H9 (cell line): ENCODE measurements around the gene TNIP1. TPM values are rescaled to one million over a fixed set of nuclear protein-coding genes. Genes with fewer than 3 reads are reported as not detected.

ENCODE experiments used
- DNase-seq: peaks from one replicate; pipeline ENCODE4 v3.0.0-alpha.2; 2017
- H2AFZ ChIP-seq: one replicate; pipeline ENCODE4 v1.6.1; 2013; ENCODE audit warnings: mild to moderate bottlenecking, low read length, control low read depth, moderate library complexity
- H2AK5ac ChIP-seq: 2 replicates; pipeline ENCODE4 v1.6.1; 2013; ENCODE audit warnings: low read length, control low read depth, mixed read lengths; ENCODE audit not compliant: insufficient read length
- H2BK120ac ChIP-seq: one replicate; pipeline ENCODE4 v1.6.1; 2013; ENCODE audit warnings: low read depth, mild to moderate bottlenecking, low read length, control low read depth, inconsistent platforms; ENCODE audit not compliant: poor library complexity, severe bottlenecking
- H2BK12ac ChIP-seq: 2 replicates; pipeline ENCODE4 v1.6.1; 2013; ENCODE audit warnings: low read length, control low read depth, mixed read lengths, low read depth; ENCODE audit not compliant: insufficient read length
- H2BK15ac ChIP-seq: 2 replicates; pipeline ENCODE4 v1.6.1; 2013; ENCODE audit warnings: low read depth, low read length, control low read depth
- H2BK20ac ChIP-seq: one replicate; pipeline ENCODE4 v1.6.1; 2013; ENCODE audit warnings: low read depth, mild to moderate bottlenecking, low read length, control low read depth, inconsistent platforms; ENCODE audit not compliant: poor library complexity, severe bottlenecking
- H2BK5ac ChIP-seq: 2 replicates; pipeline ENCODE4 v1.6.1; 2013; ENCODE audit warnings: low read length, control low read depth, mixed read lengths; ENCODE audit not compliant: insufficient read length
- H3K14ac ChIP-seq: 2 replicates; pipeline ENCODE4 v1.6.1; 2013; ENCODE audit warnings: low read length, control low read depth; ENCODE audit not compliant: insufficient read depth
- H3K18ac ChIP-seq: 2 replicates; pipeline ENCODE4 v1.6.1; 2013; ENCODE audit warnings: low read depth, mild to moderate bottlenecking, mixed read lengths, low read length, control low read depth; ENCODE audit not compliant: insufficient read length
- H3K23ac ChIP-seq: 2 replicates; pipeline ENCODE4 v1.6.1; 2013; ENCODE audit warnings: low read length, control low read depth, mixed read lengths, low read depth; ENCODE audit not compliant: insufficient read length
- H3K23me2 ChIP-seq: 2 replicates; pipeline ENCODE4 v1.6.1; 2013; ENCODE audit warnings: low read depth, mild to moderate bottlenecking, mixed read lengths, low read length, control low read depth; ENCODE audit not compliant: insufficient read length, poor library complexity, severe bottlenecking
- H3K27ac ChIP-seq: 2 replicates; pipeline ENCODE4 v1.5.1; 2013; ENCODE audit warnings: low read length, control low read depth, mixed read lengths, low read depth; ENCODE audit not compliant: insufficient read length
- H3K27me3 ChIP-seq: 2 replicates; pipeline ENCODE4 v1.6.1; 2013; ENCODE audit warnings: low read length, control low read depth, inconsistent platforms; ENCODE audit not compliant: insufficient read depth
- H3K4ac ChIP-seq: 2 replicates; pipeline ENCODE4 v1.6.1; 2013; ENCODE audit warnings: low read depth, mild to moderate bottlenecking, control low read depth, inconsistent platforms, low read length, moderate library complexity
- H3K4me1 ChIP-seq: 2 replicates; pipeline ENCODE4 v1.6.1; 2013; ENCODE audit warnings: low read length, control low read depth, inconsistent platforms; ENCODE audit not compliant: insufficient read depth
- H3K4me2 ChIP-seq: 2 replicates; pipeline ENCODE4 v1.6.1; 2013; ENCODE audit warnings: low read length, control low read depth, mixed read lengths; ENCODE audit not compliant: insufficient read length, insufficient read depth
- H3K56ac ChIP-seq: 2 replicates; pipeline ENCODE4 v1.6.1; 2013; ENCODE audit warnings: low read depth, mild to moderate bottlenecking, mixed read lengths, low read length, control low read depth; ENCODE audit not compliant: insufficient read length
- H3K79me1 ChIP-seq: 2 replicates; pipeline ENCODE4 v1.6.1; 2013; ENCODE audit warnings: low read depth, mild to moderate bottlenecking, moderate library complexity, low read length, control low read depth, inconsistent platforms; ENCODE audit not compliant: insufficient read depth, poor library complexity, severe bottlenecking
- H3K79me2 ChIP-seq: 2 replicates; pipeline ENCODE4 v1.6.1; 2013; ENCODE audit warnings: low read length, control low read depth, inconsistent platforms; ENCODE audit not compliant: insufficient read depth
- H3K9ac ChIP-seq: 2 replicates; pipeline ENCODE4 v1.6.1; 2013; ENCODE audit warnings: low read length, control low read depth, mixed read lengths; ENCODE audit not compliant: insufficient read length; ENCODE audit errors: extremely low read depth
- H3K9me3 ChIP-seq: one replicate; pipeline ENCODE4 v1.6.1; 2013; ENCODE audit warnings: low read depth, low read length, inconsistent platforms; ENCODE audit not compliant: control insufficient read depth
- H3T11ph ChIP-seq: one replicate; pipeline ENCODE4 v1.6.1; 2013; ENCODE audit warnings: mild to moderate bottlenecking, low read length, control low read depth, inconsistent platforms
- H4K20me1 ChIP-seq: one replicate; pipeline ENCODE4 v1.6.1; 2013; ENCODE audit not compliant: control insufficient read depth, insufficient read length, insufficient read depth
- H4K5ac ChIP-seq: 2 replicates; pipeline ENCODE4 v1.6.1; 2013; ENCODE audit warnings: low read depth, mild to moderate bottlenecking, mixed read lengths, low read length, control low read depth; ENCODE audit not compliant: insufficient read length
- H4K8ac ChIP-seq: replicated peaks from 2 replicates; pipeline ENCODE4 v1.6.1; 2013; ENCODE audit warnings: low read length, control low read depth, mixed read lengths, low read depth; ENCODE audit not compliant: insufficient read length
- H4K91ac ChIP-seq: 2 replicates; pipeline ENCODE4 v1.6.1; 2013; ENCODE audit warnings: low read depth, mild to moderate bottlenecking, moderate library complexity, mixed read lengths, low read length, control low read depth; ENCODE audit not compliant: insufficient read length
- H3K27ac Mint-ChIP-seq, 3 experiments: 2 replicates in 2 of 3; 3 replicates in 1 of 3; pipeline ENCODE4 v1.8.0; 2020 to 2021; ENCODE audit warnings: mixed read lengths in 3 of 3, mild to moderate bottlenecking in 1 of 3, moderate library complexity in 1 of 3
- H3K27me3 Mint-ChIP-seq: 2 replicates; pipeline ENCODE4 v1.8.0; 2021; ENCODE audit warnings: low read depth, mild to moderate bottlenecking, moderate library complexity, mixed read lengths
- H3K36me3 Mint-ChIP-seq, 3 experiments: 2 replicates in 2 of 3; 3 replicates in 1 of 3; pipeline ENCODE4 v1.8.0; 2020 to 2021; ENCODE audit warnings: low read depth in 3 of 3, mixed read lengths in 3 of 3; ENCODE audit not compliant: insufficient read depth in 1 of 3
- H3K4me1 Mint-ChIP-seq, 2 experiments: 2 replicates each; pipeline ENCODE4 v1.8.0; 2020; ENCODE audit warnings: mixed read lengths in 2 of 2
- H3K4me3 Mint-ChIP-seq, 2 experiments: 2 replicates in 1 of 2; 3 replicates in 1 of 2; pipeline ENCODE4 v1.8.0; 2020 to 2021; ENCODE audit warnings: mild to moderate bottlenecking in 2 of 2, mixed read lengths in 2 of 2, moderate library complexity in 1 of 2
- H3K9me3 Mint-ChIP-seq, 2 experiments: 2 replicates in 1 of 2; 3 replicates in 1 of 2; pipeline ENCODE4 v1.8.0; 2020; ENCODE audit warnings: mild to moderate bottlenecking in 2 of 2, mixed read lengths in 2 of 2, moderate library complexity in 1 of 2
- WGBS: extraction: QIAGEN DNeasy Blood & Tissue Kit; methylation state at CpG from one replicate; pipeline ENCODE4 v1.1.7; 2013; ENCODE audit warnings: missing lambda C conversion rate, low lambda C conversion rate, mixed read lengths; ENCODE audit not compliant: insufficient read length; ENCODE audit errors: extremely low coverage; 5-methylcytosine and 5-hydroxymethylcytosine counted together
- total RNA-seq: library from RNA; stranded (reverse); gene quantifications from 2 replicates; pipeline ENCODE4 v1.2.1, GENCODE V29; 2021
- TF ChIP-seq, protein P1 (sequence below): fragments of 200-600 bp; sonication (generic); conservative IDR thresholded peaks from 3 replicates; pipeline ENCODE4 v1.8.0; 2021; ENCODE audit warnings: antibody characterized with exemption, mild to moderate bottlenecking

The TNIP1 gene
- total RNA-seq, 1 experiment from 2014 or later = 40.8 TPM

DNA sequence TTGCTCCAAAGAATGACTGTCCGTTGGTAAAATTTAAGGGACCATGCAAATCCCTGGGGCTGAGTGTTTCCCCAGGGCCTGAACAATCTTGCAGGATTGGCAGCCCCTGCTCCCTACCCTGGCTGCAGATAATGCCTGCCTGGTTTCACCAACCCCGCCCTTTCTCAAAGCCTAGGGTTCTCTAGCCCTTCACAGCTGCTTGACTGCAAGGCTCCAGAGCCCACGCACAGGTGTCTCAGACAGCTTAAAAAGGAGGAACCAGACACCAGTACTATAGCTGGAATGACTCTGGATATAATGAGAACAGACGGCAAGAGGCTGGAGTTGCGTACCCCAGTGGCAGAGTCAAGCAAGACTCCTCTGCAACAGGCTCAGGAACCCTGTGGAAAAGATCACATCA, 25.2 kb upstream of the TNIP1 start:
- Histone ChIP-seq H3K9ac (no peak overlapping the region), H3K14ac (no peak overlapping the region; the same call in 1 of the 2 replicates), H3K27ac (no peak overlapping the region), H2BK20ac (no peak overlapping the region), H3K18ac (no peak overlapping the region), H2BK12ac (no peak overlapping the region), H3K56ac (no peak overlapping the region), H3K23me2 (no peaks in the 10 kb centered on the region), H3K23ac (no peak overlapping the region), H2AFZ (no peak overlapping the region), H4K8ac (no peak overlapping the region), H3K79me2 (no peaks in the 10 kb centered on the region), H2BK15ac (no peak overlapping the region), H2BK120ac (no peak overlapping the region), H4K5ac (no peak overlapping the region), H3T11ph (no peak overlapping the region), H4K20me1 (no peaks in the 10 kb centered on the region), H2BK5ac (no peak overlapping the region), H3K9me3 (no peaks in the 10 kb centered on the region), H3K27me3 (no peaks in the 10 kb centered on the region), H2AK5ac (no peak overlapping the region), H3K79me1 (no peaks in the 10 kb centered on the region), H3K4ac (no peak overlapping the region), H3K4me1 (no peaks in the 10 kb centered on the region), H4K91ac (no peak overlapping the region), H3K4me2 (no peak overlapping the region)
- TF ChIP-seq, protein P1, sequence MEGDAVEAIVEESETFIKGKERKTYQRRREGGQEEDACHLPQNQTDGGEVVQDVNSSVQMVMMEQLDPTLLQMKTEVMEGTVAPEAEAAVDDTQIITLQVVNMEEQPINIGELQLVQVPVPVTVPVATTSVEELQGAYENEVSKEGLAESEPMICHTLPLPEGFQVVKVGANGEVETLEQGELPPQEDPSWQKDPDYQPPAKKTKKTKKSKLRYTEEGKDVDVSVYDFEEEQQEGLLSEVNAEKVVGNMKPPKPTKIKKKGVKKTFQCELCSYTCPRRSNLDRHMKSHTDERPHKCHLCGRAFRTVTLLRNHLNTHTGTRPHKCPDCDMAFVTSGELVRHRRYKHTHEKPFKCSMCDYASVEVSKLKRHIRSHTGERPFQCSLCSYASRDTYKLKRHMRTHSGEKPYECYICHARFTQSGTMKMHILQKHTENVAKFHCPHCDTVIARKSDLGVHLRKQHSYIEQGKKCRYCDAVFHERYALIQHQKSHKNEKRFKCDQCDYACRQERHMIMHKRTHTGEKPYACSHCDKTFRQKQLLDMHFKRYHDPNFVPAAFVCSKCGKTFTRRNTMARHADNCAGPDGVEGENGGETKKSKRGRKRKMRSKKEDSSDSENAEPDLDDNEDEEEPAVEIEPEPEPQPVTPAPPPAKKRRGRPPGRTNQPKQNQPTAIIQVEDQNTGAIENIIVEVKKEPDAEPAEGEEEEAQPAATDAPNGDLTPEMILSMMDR = no peak
- no peak for DNase-seq
- Mint-ChIP-seq H3K4me3 (no peak overlapping the region), H3K4me1 (no peaks in the 10 kb centered on the region), H3K9me3 (no peaks in the 10 kb centered on the region), H3K27me3 (no peaks in the 10 kb centered on the region), H3K36me3 (peaks cover 14 to 47% (median 19%) of the 10 kb centered on the region in 3 experiments; a peak in 6 of 7 replicates), H3K27ac (no peak overlapping the region)
- no CpG with 5 or more reads among the region's 5 CpGs for WGBS
